ENCODE data around the gene FGD2.
"Not testable (repeated sequence)": the region's sequence is repeated elsewhere in the genome, so short reads cannot be mapped to it uniquely, and the experiment has no call there.

Gene FGD2

DNA sequence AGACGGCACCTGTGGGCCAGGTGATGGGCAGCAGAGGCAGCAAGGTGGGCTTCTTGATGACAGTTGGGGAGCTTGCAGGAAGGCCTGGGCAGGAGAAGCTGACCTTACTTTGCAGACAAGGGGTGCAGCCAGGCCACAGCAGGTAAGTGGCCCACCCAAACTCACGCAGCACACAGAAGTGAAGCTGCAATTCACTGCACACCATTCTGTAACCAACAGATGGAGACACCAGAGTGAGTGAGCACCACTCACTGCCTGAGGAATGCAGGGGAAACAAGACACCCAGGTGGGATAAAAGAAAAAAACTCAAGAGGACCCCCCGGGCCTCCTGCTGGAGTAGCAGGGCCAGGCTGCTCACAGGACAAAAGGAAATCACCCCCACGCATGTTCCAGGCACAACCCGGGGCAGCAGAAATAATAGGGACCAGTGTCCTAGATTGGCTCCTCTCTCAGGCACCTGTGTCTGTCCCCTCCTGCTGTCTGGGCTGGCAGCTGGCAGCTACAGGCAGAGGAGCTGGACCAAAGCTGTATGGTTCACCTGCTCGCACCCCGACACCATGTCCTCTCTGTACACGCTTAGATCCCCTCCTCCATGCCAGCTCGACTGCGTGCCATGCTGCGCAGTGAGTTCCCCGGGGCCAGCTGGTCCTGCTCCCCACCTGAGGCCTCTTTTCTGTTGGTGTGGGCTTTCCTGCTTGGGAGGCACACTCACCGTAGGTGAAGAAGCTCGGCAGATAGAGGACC, 24.4 kb upstream of the FGD2 start:
- FAIRE-seq = no peak
- DNase-seq (ENCODE audit: insufficient read length) = no peak
- TF ChIP-seq POLR2AphosphoS5 (IDR thresholded peaks at IDR 0.05; ENCODE audit: low read depth, low read length) (no peak), TAF1 (IDR thresholded peaks at IDR 0.05; ENCODE audit: borderline replicate concordance, low read depth, low read length) (no peak), POLR2A (IDR thresholded peaks at IDR 0.05; ENCODE audit: low read depth, low read length) (no peak)

DNA sequence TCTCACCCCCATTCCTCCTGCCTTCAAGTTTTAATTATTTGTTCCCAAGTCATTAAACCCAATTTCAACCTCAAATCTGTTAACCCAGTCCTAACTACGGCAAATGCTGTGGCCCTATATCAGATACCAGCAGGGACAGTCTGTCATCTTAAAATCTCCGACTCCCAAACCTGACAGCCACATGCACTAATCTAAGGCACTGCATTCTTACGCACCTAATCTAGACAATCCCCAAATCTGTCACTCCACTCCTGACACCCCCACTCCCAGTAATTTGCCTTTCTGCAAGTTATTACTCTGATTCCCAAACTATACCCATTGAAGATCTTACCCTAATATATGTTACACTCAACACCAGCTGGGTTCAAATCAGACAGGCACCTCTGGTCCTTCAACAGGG, 21.9 kb upstream of the FGD2 start:
- FAIRE-seq (no peak), DNase-seq (ENCODE audit: insufficient read length) (no peak)
- TF ChIP-seq POLR2AphosphoS5 (IDR thresholded peaks at IDR 0.05; ENCODE audit: low read depth, low read length) (0 out of 2 replicates have a peak, but pooled peaks have one; percentile 21), TAF1 (IDR thresholded peaks at IDR 0.05; ENCODE audit: borderline replicate concordance, low read depth, low read length) (no peak)

DNA sequence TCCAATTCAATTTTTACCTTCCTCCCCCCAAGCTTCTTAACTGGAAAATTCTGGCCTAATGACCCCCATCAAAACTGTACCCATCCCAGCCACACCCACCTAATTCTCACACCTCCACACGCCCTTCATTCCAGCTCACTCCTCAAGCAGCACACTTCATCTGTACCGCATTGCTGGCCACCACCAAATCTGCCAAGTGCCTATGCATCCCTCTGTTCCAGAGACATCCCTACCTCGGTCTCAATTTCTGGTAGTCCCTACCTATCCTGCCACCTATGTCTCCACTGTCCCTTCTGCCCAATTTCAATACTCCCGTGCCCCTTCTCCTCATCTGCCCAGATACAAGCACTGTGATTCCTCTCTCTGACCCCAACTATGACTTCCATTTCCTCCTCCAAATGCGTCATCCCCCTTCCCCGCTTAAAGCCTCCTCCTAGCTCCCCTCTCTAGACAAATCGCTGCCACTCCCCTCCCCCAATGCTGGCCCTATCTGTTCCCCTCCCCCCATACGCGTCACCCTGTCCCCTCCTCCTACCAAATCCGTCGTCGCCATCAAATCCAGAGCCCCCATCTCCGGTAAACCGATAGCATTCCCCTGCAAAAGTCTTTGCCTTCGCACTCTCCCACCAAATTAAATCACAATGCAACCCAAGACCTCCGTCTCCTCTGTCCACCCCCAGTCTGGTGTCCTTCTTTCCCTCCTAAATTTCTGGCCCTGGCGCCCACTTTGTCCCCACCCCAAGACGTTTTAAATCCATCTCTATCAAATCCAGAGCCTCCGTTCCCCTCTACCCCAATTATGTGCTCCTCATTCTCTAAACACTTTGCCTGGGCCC, 20.7 kb upstream of the FGD2 start:
- FAIRE-seq (peak; percentile 9), DNase-seq (ENCODE audit: insufficient read length) (no peak)
- TF ChIP-seq POLR2A (IDR thresholded peaks at IDR 0.05; ENCODE audit: low read depth, low read length) (peak; percentile 40; the same call in 1 of the 2 replicates), POLR2AphosphoS5 (IDR thresholded peaks at IDR 0.05; ENCODE audit: low read depth, low read length) (no peak)

DNA sequence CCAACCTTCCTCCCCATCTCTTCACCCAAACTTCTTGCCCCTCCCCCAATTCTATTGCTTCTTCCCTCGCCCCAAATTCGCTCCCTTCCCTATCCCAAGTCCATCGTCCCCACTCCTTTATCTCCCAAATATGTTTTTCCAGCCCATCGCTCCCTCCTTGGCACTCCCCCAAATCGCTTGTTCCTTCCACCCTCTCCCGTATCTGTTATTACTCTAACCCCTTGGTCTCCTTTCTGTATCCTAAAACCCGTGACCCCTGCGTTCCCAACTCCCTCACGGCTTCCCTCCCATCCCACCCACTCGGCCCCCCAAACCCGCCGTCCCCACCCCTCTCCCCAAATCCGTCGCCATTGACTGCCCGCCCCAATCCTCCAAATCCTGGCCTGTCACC, 20.0 kb upstream of the FGD2 start:
- no peak for DNase-seq (ENCODE audit: insufficient read length)
- no peak for FAIRE-seq
- no peak for TF ChIP-seq TAF1 (IDR thresholded peaks at IDR 0.05; ENCODE audit: borderline replicate concordance, low read depth, low read length)
- no peak for TF ChIP-seq POLR2AphosphoS5 (IDR thresholded peaks at IDR 0.05; ENCODE audit: low read depth, low read length)
- TF ChIP-seq POLR2A (IDR thresholded peaks at IDR 0.05; ENCODE audit: low read depth, low read length) = no peak

DNA sequence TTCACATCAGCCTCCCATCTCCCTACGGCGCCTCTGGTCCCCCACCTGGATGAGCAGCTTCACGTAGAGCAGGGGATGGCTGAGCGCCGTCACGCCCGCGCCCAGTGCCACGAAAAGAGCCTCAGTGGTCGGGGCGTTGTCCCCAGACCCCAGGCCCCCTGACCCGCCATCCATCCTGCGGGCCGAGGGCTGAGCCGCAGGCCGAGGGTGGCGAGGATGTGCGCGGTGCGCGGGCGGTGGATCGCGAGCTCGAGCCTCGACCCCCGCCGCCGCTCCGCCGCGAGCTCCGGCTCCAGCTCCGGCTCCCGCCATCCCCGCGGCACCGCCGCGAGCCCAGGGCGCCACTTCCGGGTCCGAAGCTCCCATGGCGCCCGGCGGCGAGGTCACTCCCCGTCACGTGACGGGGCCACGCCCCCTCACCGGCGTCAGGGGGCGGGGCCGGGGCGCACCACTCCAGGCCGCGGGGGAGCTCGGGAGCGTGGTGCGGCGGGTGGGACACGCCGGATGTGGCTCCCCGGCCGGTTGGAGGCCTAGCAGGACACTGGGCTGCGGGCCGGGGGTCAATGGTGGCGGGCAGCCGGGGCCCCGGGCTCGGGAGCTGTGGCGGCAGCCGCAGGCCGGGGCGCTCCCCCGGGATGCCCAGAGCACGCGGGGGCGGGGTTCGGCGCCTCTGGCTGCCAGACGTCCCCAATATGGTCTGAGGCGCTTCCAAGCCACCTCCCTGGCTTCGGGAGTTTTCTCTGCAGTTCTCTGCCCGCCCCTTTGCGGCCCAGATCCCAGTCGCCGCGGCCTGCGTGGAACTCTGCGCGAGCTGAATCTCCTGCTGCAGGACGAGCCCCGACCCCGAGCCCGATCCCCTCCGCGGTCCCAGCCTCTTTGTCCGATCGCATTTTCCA, 19.4 kb upstream of the FGD2 start, which contains the start of gene MTCH1:
MTCH1 (minus strand) TSS at position 389 of the 896 bp plus-strand sequence; CDS start at position 366, 23 bp downstream.
- TF ChIP-seq POLR2A (IDR thresholded peaks at IDR 0.05; ENCODE audit: low read depth, low read length) = peak; percentile 96
- peak; percentile 90 for TF ChIP-seq TAF1 (IDR thresholded peaks at IDR 0.05; ENCODE audit: borderline replicate concordance, low read depth, low read length)
- peak; percentile 92 for TF ChIP-seq POLR2AphosphoS5 (IDR thresholded peaks at IDR 0.05; ENCODE audit: low read depth, low read length)
- DNase-seq (ENCODE audit: insufficient read length) (peak; percentile 96), FAIRE-seq (peak; percentile 98)

- FAIRE-seq = peak; percentile 51
Observed at GRCh38 chr6:36986704-36987047, 18.8 kb upstream of the FGD2 start.

GRCh38 chr6:36989264-36989663, 16.2 kb upstream of the FGD2 start:
- no peak for TF ChIP-seq TAF1 (IDR thresholded peaks at IDR 0.05; ENCODE audit: borderline replicate concordance, low read depth, low read length)
- TF ChIP-seq POLR2A (IDR thresholded peaks at IDR 0.05; ENCODE audit: low read depth, low read length) = no peak
- no peak for TF ChIP-seq POLR2AphosphoS5 (IDR thresholded peaks at IDR 0.05; ENCODE audit: low read depth, low read length)
- FAIRE-seq (no peak), DNase-seq (ENCODE audit: insufficient read length) (no peak)

More at GRCh38 chr6:36986704-36987047, 18.8 kb upstream of the FGD2 start:
- no peak for DNase-seq (ENCODE audit: insufficient read length)
- TF ChIP-seq POLR2AphosphoS5 (IDR thresholded peaks at IDR 0.05; ENCODE audit: low read depth, low read length) = no peak
- TF ChIP-seq POLR2A (IDR thresholded peaks at IDR 0.05; ENCODE audit: low read depth, low read length) = no peak
- no peak for TF ChIP-seq TAF1 (IDR thresholded peaks at IDR 0.05; ENCODE audit: borderline replicate concordance, low read depth, low read length)

DNA sequence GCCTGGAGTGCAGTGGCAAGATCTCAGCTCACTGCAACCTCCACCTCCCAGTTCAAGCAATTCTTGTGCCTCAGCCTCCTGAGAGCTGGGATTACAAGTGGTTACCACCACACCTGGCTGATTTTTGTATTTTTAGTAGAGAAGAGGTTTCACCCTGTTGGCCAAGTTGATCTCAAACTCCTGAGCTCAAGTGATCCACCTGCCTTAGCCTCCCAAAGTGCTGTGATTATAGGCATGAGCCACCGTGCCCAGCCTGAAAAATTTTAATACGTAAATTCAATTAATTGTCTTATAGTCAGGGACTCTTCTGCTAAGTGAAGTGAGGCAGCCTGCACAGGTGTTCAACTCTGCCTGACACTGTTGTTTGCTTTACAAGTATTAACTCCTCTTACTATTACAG, 15.1 kb upstream of the FGD2 start:
- DNase-seq (ENCODE audit: insufficient read length); FAIRE-seq: not testable (repeated sequence)

GRCh38 chr6:36997811-36998722, 7.4 kb upstream of the FGD2 start:
- TF ChIP-seq POLR2AphosphoS5 (IDR thresholded peaks at IDR 0.05; ENCODE audit: low read depth, low read length) (no peak), TAF1 (IDR thresholded peaks at IDR 0.05; ENCODE audit: borderline replicate concordance, low read depth, low read length) (no peak), POLR2A (IDR thresholded peaks at IDR 0.05; ENCODE audit: low read depth, low read length) (no peak)
- DNase-seq (ENCODE audit: insufficient read length) (no peak), FAIRE-seq (no peak)

- FAIRE-seq (no peak), DNase-seq (ENCODE audit: insufficient read length) (no peak)
- no peak for TF ChIP-seq TAF1 (IDR thresholded peaks at IDR 0.05; ENCODE audit: borderline replicate concordance, low read depth, low read length)
- TF ChIP-seq POLR2AphosphoS5 (IDR thresholded peaks at IDR 0.05; ENCODE audit: low read depth, low read length) = no peak
- TF ChIP-seq POLR2A (IDR thresholded peaks at IDR 0.05; ENCODE audit: low read depth, low read length) = no peak
Observed at GRCh38 chr6:36998723-36999038, 6.8 kb upstream of the FGD2 start.
